SK-N-SH (cell line): Measurements from ENCODE around the gene EN2. TPM values are rescaled to one million over a fixed set of nuclear protein-coding genes. Genes with fewer than 3 reads are reported as not detected.

Source experiments
- CTCF ChIA-PET: fragments of 300-600, 350-600 bp; formaldehyde crosslinking; extraction: SDS; loops from one replicate; lab custom pipeline; 2021; lab: Yijun Ruan, JAX
- POLR2A ChIA-PET: fragments of 350-600 bp; sonication (Branson Sonifier 250); formaldehyde crosslinking; extraction: SDS; loops from one replicate; lab custom pipeline; 2020; ENCODE audit warnings: antibody characterized with exemption, inconsistent platforms; lab: Yijun Ruan, JAX
- DNase-seq: peaks from one replicate; pipeline ENCODE4 v3.0.0; 2012
- H2AFZ ChIP-seq: fragments of 200-600 bp; sonication (generic); 2 replicates; pipeline ENCODE4 v1.8.1; 2016; ENCODE audit warnings: antibody characterized with exemption, mild to moderate bottlenecking, low read depth
- H3F3A ChIP-seq: fragments of 200-600 bp; sonication (generic); replicated peaks from 2 replicates; pipeline ENCODE3; 2016; ENCODE audit warnings: antibody characterized with exemption, mild to moderate bottlenecking; ENCODE audit not compliant: insufficient read depth
- H3K27ac ChIP-seq, 2 experiments: fragments of 200-500 bp in 1 of 2; fragments of 200-600 bp in 1 of 2; sonication (Bioruptor generic) in 1 of 2; sonication (generic), shearing (Covaris generic) in 1 of 2; 2 replicates each; pipeline versions ENCODE4 v1.5.1 to v1.6.1; 2014 to 2016; ENCODE audit warnings: low read depth in 2 of 2, inconsistent platforms in 1 of 2, low read length in 1 of 2, mild to moderate bottlenecking in 1 of 2, mixed read lengths in 1 of 2
- H3K27me3 ChIP-seq: fragments of 200-600 bp; sonication (generic), shearing (Covaris generic); 2 replicates; pipeline ENCODE4 v1.6.1; 2016; ENCODE audit warnings: mixed run types; ENCODE audit not compliant: insufficient read depth
- H3K36me3 ChIP-seq, 2 experiments: fragments of 200-500 bp in 1 of 2; fragments of 200-600 bp in 1 of 2; sonication (Bioruptor generic) in 1 of 2; sonication (generic) in 1 of 2; replicated peaks in 1 of 2; 2 replicates each; pipeline versions ENCODE3 to v1.5.1; 2014 to 2016; ENCODE audit warnings: low read length in 1 of 2, mild to moderate bottlenecking in 1 of 2; ENCODE audit not compliant: insufficient read depth in 2 of 2, control insufficient read depth in 1 of 2
- H3K4me1 ChIP-seq, 2 experiments: fragments of 200-500 bp in 1 of 2; fragments of 200-600 bp in 1 of 2; sonication (Bioruptor generic) in 1 of 2; sonication (generic), shearing (Covaris generic) in 1 of 2; 2 replicates each; pipeline versions ENCODE4 v1.5.1 to v1.6.1; 2014 to 2016; ENCODE audit warnings: low read depth in 1 of 2, low read length in 1 of 2, mixed run types in 1 of 2; ENCODE audit not compliant: insufficient read depth in 2 of 2, control insufficient read depth in 1 of 2
- H3K4me2 ChIP-seq: fragments of 200-600 bp; sonication (generic), shearing (Covaris generic); 2 replicates; pipeline ENCODE4 v1.6.1; 2017; ENCODE audit warnings: mixed run types
- H3K4me3 ChIP-seq, 2 experiments: fragments of 200-500 bp in 1 of 2; fragments of 200-600 bp in 1 of 2; sonication (Bioruptor generic) in 1 of 2; sonication (generic), shearing (Covaris generic) in 1 of 2; 2 replicates each; pipeline versions ENCODE4 v1.5.1 to v1.8.1; 2014 to 2016; ENCODE audit warnings: low read depth in 2 of 2, inconsistent platforms in 1 of 2, low read length in 1 of 2, mild to moderate bottlenecking in 1 of 2, mixed read lengths in 1 of 2, moderate library complexity in 1 of 2
- H3K79me2 ChIP-seq: fragments of 200-600 bp; sonication (generic); 2 replicates; pipeline ENCODE4 v1.8.1; 2017; ENCODE audit warnings: mild to moderate bottlenecking; ENCODE audit not compliant: insufficient read depth
- H3K9ac ChIP-seq: fragments of 200-600 bp; sonication (generic); 2 replicates; pipeline ENCODE4 v1.6.1; 2017; ENCODE audit warnings: mixed run types
- H3K9me2 ChIP-seq: fragments of 200-600 bp; sonication (generic); 2 replicates; pipeline ENCODE4 v1.6.1; 2017; ENCODE audit warnings: mixed run types
- H3K9me3 ChIP-seq: fragments of 200-600 bp; sonication (generic); 2 replicates; pipeline ENCODE4 v1.6.1; 2017; ENCODE audit warnings: mixed run types, mild to moderate bottlenecking, moderate library complexity
- H4K20me1 ChIP-seq: fragments of 200-600 bp; sonication (generic); 2 replicates; pipeline ENCODE4 v1.6.1; 2017; ENCODE audit warnings: mild to moderate bottlenecking, mixed run types; ENCODE audit not compliant: insufficient read depth
- FOSL2 ChIP-seq: IDR thresholded peaks from 2 replicates; pipeline ENCODE4 v1.4.0; 2012; ENCODE audit warnings: low read depth, mild to moderate bottlenecking, moderate library complexity, borderline replicate concordance
- GATA2 ChIP-seq: sonication (generic); formaldehyde crosslinking; IDR thresholded peaks from 2 replicates; pipeline ENCODE4 v1.5.0; 2020; ENCODE audit warnings: mild to moderate bottlenecking, missing genetic modification reagents
- IRF3 ChIP-seq: fragments of 150-350 bp; IDR thresholded peaks from 2 replicates; pipeline ENCODE4 v1.6.1; 2016; ENCODE audit warnings: mild to moderate bottlenecking, low read depth, low read length
- JUND ChIP-seq: IDR thresholded peaks from 2 replicates; pipeline ENCODE4 v1.4.0; 2012
- NRF1 ChIP-seq: IDR thresholded peaks from 2 replicates; pipeline ENCODE4 v1.6.1; 2012; ENCODE audit warnings: low read depth, mild to moderate bottlenecking, low read length
- RAD21 ChIP-seq: IDR thresholded peaks from 2 replicates; pipeline ENCODE4 v1.6.1; 2012; ENCODE audit warnings: mild to moderate bottlenecking, low read length
- REST ChIP-seq: IDR thresholded peaks from 2 replicates; pipeline ENCODE4 v1.6.1; 2012; ENCODE audit warnings: mild to moderate bottlenecking, low read depth, low read length, moderate library complexity
- RXRA ChIP-seq: IDR thresholded peaks from 2 replicates; pipeline ENCODE4 v1.4.0; 2012; ENCODE audit warnings: low read depth, mild to moderate bottlenecking, borderline replicate concordance
- SIN3A ChIP-seq: IDR thresholded peaks from 2 replicates; pipeline ENCODE4 v1.6.1; 2012; ENCODE audit warnings: low read depth, mild to moderate bottlenecking, low read length, moderate library complexity, borderline replicate concordance
- TCF12 ChIP-seq: IDR thresholded peaks from 2 replicates; pipeline ENCODE4 v1.4.0; 2012
- TEAD4 ChIP-seq: IDR thresholded peaks from 2 replicates; pipeline ENCODE4 v1.4.0; 2012; ENCODE audit warnings: mild to moderate bottlenecking, borderline replicate concordance; ENCODE audit not compliant: insufficient read depth
- YY1 ChIP-seq: IDR thresholded peaks from 2 replicates; pipeline ENCODE4 v1.4.0; 2012; ENCODE audit warnings: low read depth, mild to moderate bottlenecking
- ZBTB33 ChIP-seq: IDR thresholded peaks from 2 replicates; pipeline ENCODE4 v1.4.0; 2012; ENCODE audit warnings: low read depth, borderline replicate concordance
- WGBS: methylation state at CpG from one replicate; pipeline ENCODE4 v1.1.6; 2017; ENCODE audit warnings: low lambda C conversion rate; 5-methylcytosine and 5-hydroxymethylcytosine counted together
- polyA plus RNA-seq, 3 experiments: library from polyadenylated mRNA; depleted of rRNA; stranded (reverse); fragments of >200 nt; gene quantifications; 2 replicates each; pipeline ENCODE4 v1.2.3, GENCODE V29; 2012
- TF ChIP-seq, protein P1 (sequence below): IDR thresholded peaks from 2 replicates; pipeline ENCODE4 v1.4.0; 2012; ENCODE audit warnings: low read depth, borderline replicate concordance

EN2 gene
- polyA plus RNA-seq, 1 of the 3 experiments (the other 2 are of a cell fraction), result 0.02 TPM

GRCh38 chr7:155438777-155439176, 19.2 kb upstream of the EN2 start:
- H3K9ac ChIP-seq, result no peak overlapping the region
- no peaks in the 10 kb centered on the region for H3K4me1 ChIP-seq
- TF ChIP-seq ZBTB33 (no peak), FOSL2 (no peak), RAD21 (no peak), GATA2 (CRISPR knock-in tag) (no peak), IRF3 (no peak), SIN3A (no peak), YY1 (no peak), JUND (no peak), RXRA (no peak), REST (no peak), TEAD4 (no peak), TCF12 (no peak), NRF1 (no peak)
- TF ChIP-seq, protein P1, sequence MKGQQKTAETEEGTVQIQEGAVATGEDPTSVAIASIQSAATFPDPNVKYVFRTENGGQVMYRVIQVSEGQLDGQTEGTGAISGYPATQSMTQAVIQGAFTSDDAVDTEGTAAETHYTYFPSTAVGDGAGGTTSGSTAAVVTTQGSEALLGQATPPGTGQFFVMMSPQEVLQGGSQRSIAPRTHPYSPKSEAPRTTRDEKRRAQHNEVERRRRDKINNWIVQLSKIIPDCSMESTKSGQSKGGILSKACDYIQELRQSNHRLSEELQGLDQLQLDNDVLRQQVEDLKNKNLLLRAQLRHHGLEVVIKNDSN, result no peak
- CTCF ChIA-PET, result interaction anchor here (1.0 to 1.9 kb wide), 5 partner anchors 11 to 94 kb away, joined by 3 to 7 read pairs (median 3); no protein-coding TSS in a partner anchor
- H3K79me2 ChIP-seq, result no peaks in the 10 kb centered on the region
- no peaks in the 10 kb centered on the region for H3K9me2 ChIP-seq
- H4K20me1 ChIP-seq, result no peaks in the 10 kb centered on the region; the same call in 1 of the 2 replicates
- no peak overlapping the region for H3K4me3 ChIP-seq
- DNase-seq, result no peak
- POLR2A ChIA-PET, result no interaction called here
- H3K36me3 ChIP-seq, result no peaks in the 10 kb centered on the region
- H3K4me2 ChIP-seq, result no peak overlapping the region
- H3K9me3 ChIP-seq, result no peaks in the 10 kb centered on the region
- no peak overlapping the region for H2AFZ ChIP-seq
- WGBS, result under 1% methylated on average over 7 of the region's 7 CpGs
- H3K27ac ChIP-seq, result no peak overlapping the region
- no peaks in the 10 kb centered on the region for H3F3A ChIP-seq
- peaks cover 87% of the 10 kb centered on the region for H3K27me3 ChIP-seq
